GM19193 (cell line): ENCODE measurements around the gene PLEKHA7.

ENCODE experiments used
- POLR2A ChIP-seq: IDR thresholded peaks from 4 replicates; pipeline ENCODE4 v1.6.1; 2011; ENCODE audit not compliant: insufficient read depth, insufficient read length; ENCODE audit errors: extremely low read depth

Gene PLEKHA7

DNA sequence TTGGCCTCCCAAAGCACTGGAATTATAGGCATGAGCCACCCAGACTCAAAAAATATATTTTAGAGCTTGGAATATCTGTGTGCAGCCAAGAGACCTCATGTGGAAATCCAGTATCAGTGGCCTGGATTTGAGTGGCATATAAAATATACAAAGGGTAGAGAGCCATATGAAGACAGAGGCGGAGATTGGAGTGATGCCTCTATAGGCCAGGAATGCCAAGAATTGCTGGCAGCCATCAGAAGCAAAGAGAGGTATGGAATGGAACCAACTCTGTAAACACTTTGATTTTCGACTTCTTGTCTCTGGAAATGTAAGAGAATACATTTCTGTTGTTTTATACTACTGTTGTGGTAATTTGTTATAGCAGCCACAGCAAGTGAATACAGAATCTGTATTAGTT is 123.0 kb downstream of the PLEKHA7 start:
- TF ChIP-seq POLR2A, result no peak

DNA sequence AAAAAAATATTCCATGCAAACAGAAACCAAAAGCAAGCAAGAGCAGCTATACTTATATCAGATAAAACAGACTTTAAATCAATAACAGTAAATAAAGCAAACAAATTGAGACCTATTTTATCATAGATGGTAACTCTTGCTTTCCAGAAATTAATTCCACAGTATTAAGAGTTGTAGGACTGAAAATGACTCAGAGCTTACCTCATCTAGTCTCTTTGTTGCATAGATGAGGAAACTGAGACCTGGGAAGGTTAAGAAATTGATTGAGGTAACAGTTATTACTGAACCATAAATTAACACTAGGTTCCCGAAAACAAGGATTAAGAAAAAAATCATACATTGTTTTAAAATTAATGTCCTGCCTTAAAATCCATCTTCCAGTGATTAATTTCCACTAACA is 123.8 kb downstream of the PLEKHA7 start:
- no peak for TF ChIP-seq POLR2A

DNA sequence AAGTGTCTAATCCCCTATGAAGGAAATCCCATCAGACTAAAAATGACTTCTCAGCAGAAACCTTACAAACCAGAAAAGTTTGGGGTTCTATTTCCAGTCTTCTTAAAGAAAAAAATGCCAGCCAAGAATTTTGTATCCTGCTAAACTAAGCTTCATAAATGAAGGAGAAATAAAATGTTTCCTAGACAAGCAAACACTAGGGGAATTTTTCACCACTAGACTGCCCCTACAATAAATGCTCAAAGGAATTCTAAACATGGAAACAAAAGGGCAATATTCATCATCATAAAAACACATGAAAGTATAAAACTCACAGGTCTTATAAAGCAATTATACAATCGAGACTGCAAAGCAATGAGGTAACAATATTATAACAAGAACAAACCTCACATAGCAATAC is 124.3 kb downstream of the PLEKHA7 start:
- TF ChIP-seq POLR2A, result no peak

DNA sequence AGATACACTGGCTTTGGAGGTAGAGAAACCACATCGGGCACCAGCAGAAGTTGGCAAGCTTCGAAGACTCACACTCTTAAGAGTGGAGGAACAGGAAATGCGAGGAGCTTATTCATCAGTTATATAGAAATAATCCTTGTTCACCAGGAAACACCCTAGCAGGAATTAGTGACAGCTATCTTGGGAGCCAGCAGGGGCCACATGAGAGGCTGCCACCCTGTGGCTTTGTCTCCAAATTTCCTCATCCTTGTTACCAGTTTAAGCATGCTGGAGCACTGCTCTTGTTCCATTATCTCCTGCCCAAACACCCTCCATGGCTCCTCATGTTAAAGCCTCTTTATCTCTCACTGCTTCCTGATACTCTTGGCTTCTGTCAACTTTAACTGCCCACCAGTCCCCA is 131.0 kb downstream of the PLEKHA7 start:
- TF ChIP-seq POLR2A, result no peak

DNA sequence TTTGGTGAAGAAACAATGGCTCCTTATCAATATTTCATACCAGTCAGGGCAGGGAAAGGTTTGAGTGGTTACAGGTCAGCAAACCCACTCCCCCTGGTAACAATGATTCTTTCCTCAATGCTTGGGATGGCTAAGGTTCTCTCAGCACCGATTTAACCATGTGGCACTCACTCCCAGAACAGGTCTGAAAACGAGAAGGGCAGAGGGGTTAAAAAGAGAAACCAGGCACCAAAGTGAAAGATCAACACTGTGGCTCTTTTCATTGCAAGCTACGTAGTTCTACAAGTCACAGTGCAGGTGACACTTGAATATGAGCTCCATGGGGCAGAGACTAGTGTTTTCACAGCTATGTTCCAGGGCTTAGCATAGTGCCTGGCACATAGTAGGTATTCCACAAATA is 132.4 kb downstream of the PLEKHA7 start:
- TF ChIP-seq POLR2A, result no peak

DNA sequence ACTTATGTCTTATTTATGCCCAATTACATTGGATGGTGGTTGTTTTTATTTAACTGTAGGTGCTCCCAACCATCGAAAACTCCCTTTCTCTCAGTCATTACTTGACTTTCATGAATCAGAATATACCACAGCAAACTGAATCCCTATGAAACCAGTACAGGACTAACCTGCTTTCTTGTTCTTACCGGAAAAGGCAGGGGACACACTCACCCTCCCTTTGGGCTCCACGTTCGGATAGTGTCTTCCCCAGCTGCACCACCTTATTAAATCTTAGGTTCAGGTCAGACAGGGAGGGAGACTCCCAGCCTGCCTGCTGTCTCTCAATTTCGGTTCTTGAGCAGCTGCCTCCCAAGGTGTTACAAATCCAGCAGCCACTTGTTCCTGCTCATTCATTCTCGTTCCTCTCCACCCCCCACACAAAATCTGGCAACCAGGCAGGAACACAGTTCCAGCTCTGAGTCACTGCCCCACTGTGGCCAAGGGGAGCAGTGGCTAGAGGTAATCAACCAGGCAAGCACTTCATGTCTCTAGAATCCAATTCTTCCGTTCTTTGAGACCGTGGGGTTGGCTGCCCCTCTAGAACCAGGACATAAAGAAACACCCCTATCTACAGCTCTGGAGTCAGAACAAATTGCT is 133.0 kb downstream of the PLEKHA7 start:
- no peak for TF ChIP-seq POLR2A

DNA sequence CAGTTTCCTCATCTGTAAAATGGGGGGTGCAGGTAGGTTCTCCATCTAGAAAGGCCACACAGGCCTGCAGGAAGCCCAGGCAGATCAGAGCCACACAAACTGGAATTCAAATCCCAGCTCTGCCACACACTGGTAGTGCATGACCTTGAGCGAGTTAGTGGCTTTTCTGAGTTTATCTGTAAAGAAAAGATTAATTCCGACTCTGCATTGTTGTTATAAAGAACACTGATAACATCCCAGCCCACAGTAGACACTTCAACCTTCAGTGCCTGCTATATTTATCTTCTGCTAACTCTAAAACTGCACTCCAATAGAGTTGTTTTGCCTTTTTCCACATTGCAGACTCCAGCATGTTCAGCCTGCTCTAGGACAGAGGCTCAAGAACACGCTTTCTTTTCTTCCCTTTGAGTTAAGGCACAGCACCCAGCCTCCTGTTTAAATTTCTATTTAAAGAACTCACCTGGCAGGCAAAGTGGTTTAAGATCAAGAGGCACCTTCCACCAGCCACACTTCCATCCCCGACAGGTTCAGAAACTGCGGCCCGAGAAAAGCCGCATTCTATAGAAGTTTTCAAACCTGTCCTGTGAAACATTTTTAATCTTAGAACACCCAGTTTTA is 133.9 kb downstream of the PLEKHA7 start:
- no peak for TF ChIP-seq POLR2A

DNA sequence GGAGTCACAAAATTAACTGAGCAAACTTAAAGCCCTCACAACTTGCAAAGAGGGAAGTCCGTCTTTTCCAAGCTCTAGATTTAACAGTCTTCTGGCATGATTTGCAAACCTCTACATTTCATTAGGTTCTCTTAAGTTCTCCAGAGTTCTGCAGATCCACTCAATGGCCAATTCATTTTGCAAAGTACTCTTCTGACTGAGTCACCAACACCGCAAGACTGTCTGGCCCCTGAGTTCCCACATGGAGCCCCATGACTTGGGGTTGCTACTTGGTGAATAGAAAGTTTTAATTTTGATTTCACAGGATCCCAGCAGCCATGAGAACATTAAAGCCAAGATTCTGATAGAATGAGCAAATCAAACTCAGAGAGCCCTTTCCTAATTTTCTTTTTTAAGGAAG is 134.5 kb downstream of the PLEKHA7 start:
- TF ChIP-seq POLR2A, result no peak

DNA sequence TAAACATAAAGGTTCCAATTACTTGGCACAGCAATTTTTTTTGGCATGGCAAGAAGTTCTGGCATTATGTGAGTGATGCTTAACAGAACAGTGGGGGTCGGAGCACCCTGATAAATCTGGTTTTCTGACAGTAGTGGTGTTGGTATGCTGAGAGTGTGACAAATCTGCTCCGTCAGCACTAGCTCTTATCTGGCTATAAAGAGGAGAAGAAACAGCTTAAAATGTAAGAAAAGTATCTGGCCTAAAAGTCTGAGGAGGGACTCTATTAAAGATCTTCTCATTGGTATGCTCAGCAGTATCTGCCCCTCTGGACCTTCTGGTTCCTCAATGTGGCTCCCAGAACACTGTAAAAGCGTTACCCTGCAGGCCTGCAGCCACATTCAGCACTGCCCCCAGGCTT is 137.4 kb downstream of the PLEKHA7 start:
- TF ChIP-seq POLR2A, result no peak

DNA sequence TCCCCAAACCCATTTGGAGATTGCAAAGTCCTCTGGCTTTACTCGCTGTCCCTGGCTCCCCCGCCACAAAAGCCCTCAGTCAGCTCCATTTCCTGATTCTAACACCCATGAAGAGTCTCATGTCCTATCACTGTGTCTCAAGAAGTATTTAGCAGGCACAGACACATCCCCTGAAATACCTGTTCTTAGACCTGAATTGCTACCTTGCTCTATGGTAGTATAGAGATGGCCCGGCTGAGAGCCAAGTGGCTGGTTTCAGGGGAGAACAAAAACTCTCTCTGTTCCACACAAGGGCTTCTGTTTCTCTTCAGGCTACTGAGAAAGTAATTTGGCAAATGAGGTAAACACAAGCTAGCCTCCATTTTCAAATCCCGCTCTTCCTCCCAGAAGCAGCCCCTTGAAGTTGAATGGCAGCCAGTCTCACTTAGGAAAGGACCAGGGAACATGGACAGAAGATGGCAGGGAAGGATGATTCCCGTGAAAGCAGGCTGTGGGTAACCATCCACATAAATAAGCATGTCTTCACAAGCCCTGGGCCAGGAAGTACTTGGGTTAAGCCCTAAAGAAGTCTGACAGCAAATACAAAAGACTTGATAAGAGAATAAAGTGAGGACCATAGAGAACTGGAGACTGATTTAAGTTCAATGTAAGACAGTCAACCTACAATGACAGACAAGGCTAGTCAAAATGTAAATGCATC is 138.0 kb downstream of the PLEKHA7 start:
- no peak for TF ChIP-seq POLR2A

DNA sequence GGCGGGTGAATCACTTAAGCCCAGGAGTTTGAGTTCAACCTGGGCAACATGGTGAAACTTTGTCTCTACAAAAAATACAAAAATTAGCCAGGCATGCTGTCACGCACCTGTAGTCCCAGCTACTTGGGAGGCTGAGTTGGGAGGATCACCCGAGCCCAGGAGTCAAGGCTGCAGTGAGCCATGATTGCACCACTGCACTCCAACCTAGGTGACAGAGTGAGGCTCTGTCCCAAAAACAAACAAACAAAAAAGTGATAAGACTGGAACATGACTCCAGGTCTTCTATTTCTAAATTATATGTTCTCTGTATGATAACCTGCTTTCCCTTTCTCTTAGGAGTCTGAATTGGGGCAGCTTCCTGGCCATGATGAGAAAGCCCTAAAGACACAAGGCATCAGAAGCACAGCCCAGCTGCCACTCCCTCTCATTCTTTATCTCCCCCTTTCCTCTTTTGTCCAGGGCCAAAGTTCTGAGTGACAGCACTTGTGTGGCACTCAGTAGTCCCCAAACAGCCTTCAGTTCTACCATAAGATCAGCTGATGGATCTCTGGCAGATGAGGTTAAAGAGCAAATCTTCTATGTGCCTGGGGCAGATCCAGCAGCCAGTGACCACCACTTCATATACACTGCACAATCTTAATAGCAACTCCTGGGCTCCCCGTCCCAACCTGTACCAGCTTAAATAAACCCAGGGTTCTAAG is 139.8 kb downstream of the PLEKHA7 start:
- TF ChIP-seq POLR2A, result no peak

DNA sequence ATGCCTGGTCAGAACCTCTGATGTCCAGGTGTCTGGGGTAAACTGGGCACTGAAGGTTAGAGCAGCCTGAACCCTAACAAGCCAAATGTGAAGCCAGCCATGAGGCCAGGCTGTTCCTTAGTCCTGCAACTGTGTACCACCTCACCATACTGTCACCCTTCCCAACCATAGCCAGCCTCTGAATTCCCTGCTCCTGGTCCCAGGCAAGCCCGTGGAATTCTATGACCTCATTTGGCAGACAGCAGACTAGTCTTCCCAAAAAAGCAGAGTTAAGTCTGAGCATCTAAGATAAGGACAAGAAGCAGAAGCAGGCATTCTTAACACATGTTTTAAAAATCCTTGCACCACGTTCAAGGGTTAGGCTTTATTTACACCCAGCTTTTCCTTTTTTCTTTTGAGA is 140.9 kb downstream of the PLEKHA7 start:
- no peak for TF ChIP-seq POLR2A

DNA sequence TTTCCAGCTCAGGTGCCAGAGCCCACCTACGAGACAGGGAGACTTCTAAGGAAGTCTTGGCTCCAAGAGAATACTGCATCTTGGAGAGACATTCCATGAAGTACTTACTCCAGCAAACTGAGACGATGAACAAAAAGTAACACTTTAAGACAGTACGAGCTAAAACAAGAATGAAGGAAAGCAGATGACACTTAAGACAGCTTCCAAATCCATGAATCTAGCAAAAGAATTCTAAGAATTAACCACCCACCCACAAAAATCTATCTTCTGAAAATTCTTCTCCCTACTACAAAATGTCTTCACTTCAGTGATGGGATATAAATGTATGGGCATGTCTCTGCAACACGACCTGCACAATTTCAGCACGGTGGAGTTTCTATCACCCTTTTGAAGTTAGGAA is 142.8 kb downstream of the PLEKHA7 start:
- TF ChIP-seq POLR2A, result no peak

DNA sequence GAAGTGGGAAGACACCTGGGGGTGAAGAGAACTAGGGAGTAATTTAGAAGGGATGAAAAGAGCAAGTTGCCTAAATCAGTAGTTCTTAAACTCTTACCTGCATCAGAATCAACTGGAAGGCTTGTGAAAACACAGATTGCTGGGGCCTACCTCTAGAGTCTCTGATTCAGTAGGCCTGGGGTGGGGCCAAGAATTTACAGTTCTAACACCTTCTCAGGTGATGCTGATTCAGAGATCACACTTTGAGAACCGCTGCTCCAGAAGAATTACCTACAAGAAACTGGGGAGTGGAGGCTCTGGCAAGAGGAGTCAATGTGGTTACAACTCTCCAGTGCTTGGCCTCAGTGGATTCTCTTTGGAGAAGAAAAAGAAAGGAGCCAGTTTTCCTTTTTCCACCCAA is 147.1 kb downstream of the PLEKHA7 start:
- TF ChIP-seq POLR2A, result no peak

DNA sequence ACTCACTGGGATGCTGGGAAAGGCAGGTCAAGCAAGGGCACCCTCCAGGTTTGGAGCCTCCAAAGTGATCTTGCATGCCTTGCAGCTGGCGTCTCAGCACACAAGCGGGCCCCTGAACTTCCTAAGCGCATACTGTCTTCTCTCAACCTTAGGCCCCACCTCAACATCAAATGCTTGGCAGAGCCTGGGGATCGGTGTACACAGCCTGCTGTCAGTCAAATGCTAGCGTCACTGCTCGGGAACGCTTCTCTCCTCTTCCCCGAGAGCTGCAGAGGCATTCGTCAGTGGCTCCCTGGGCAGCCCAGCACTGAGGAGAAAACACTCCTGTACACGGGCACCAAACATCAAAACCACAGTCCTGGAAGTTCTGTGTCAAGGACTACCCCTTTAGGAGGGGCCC is 150.8 kb downstream of the PLEKHA7 start:
- no peak for TF ChIP-seq POLR2A

DNA sequence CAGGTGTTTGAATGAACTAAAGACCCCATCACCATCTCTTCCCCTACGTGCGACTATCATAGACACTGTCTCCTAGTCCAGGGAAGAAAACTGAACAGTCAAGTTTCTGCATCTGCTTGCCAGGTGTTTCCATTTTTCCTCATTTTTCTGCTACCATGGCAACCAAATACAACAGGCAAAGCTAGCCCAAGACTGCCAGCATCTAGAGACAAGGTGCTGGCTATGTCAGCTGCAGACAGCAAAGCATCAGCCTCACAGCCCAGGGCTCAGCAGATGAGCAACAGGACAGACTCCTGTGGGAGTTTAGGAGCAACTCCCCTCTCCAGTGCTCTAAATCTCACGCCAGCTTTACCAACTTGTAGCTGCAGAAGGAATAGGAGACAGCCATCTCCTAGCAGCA is 151.5 kb downstream of the PLEKHA7 start:
- no peak for TF ChIP-seq POLR2A

DNA sequence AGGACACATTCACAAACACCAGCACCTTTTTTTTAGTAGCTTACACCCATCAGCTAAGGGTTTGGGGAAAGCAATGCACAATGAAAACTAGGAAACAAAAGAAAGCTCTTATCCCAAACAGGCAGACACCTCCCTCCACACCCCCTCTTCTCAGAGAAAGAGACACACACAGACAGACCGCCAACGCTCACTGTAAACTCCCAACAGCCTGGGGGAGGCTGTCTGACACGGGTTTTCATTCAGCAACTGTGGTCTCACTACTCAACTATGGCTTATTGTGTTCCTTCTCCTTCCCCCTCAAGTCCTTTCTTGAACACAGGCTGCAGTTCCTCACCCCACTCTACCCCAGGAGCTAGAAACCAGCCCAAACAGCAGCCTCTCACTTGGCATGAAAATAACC is 152.4 kb downstream of the PLEKHA7 start:
- no peak for TF ChIP-seq POLR2A

DNA sequence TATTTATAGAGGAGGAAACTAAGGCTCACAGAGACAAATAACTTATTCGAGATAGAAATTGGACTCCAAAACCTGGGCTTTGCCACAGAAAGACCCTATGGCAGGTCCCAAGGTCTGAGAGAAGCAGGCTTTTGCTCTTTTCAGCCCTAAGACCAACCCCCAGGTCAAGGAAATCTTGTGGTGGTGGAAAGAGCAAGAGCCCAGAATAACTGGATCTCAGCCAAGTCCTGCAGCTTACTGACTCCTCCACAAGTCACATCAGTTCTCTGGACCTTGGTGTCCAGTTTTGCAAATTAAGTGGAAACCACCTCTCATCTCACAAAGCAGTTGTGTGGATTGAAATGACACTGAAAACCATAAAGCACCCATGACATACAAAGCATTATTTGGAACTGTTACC is 153.6 kb downstream of the PLEKHA7 start:
- no peak for TF ChIP-seq POLR2A
